ENCODE results near the gene TTC13.
A peak's percentile ranks its signal among the peaks of the same experiment; 100 is the strongest.

Gene TTC13

GRCh38 chr1:230992100-230992774, 13.6 kb upstream of the TTC13 start:
- no peak for DNase-seq

- no peak for DNase-seq
Measured at GRCh38 chr1:230987448-230987847, 8.8 kb upstream of the TTC13 start.

GRCh38 chr1:230986976-230987375, 8.3 kb upstream of the TTC13 start:
- no peak for DNase-seq

- peak; percentile 76 for DNase-seq
Measured at GRCh38 chr1:230985711-230986110, 7.0 kb upstream of the TTC13 start.

GRCh38 chr1:230984622-230985515, 6.2 kb upstream of the TTC13 start:
- DNase-seq = peak; percentile 96

- DNase-seq = no peak
Measured at GRCh38 chr1:230983811-230984210, 5.2 kb upstream of the TTC13 start.

GRCh38 chr1:230982696-230983095, 4.0 kb upstream of the TTC13 start:
- no peak for DNase-seq

- DNase-seq = no peak
Measured at GRCh38 chr1:230979952-230980351, 1.3 kb upstream of the TTC13 start.

GRCh38 chr1:230979389-230979716, 692 bp upstream of the TTC13 start:
- no peak for DNase-seq

- DNase-seq = peak; percentile 80
Measured at GRCh38 chr1:230977761-230978490, 735 bp downstream of the TTC13 start.

GRCh38 chr1:230976825-230977747, 1.6 kb downstream of the TTC13 start:
- DNase-seq = no peak

GRCh38 chr1:230976360-230976759, 2.3 kb downstream of the TTC13 start:
- DNase-seq = no peak

GRCh38 chr1:230975636-230976035, 3.0 kb downstream of the TTC13 start:
- peak; percentile 62 for DNase-seq

- DNase-seq = peak; percentile 42
Measured at GRCh38 chr1:230972855-230973271, 5.8 kb downstream of the TTC13 start.

GRCh38 chr1:230971771-230972170, 6.9 kb downstream of the TTC13 start:
- DNase-seq = no peak

GRCh38 chr1:230970432-230970831, 8.2 kb downstream of the TTC13 start:
- no peak for DNase-seq

- DNase-seq = no peak
Measured at GRCh38 chr1:230966358-230966873, 12.2 kb downstream of the TTC13 start.

- no peak for DNase-seq
Measured at GRCh38 chr1:230965535-230965934, 13.1 kb downstream of the TTC13 start.

GRCh38 chr1:230964896-230965295, 13.8 kb downstream of the TTC13 start:
- no peak for DNase-seq

- no peak for DNase-seq
Measured at GRCh38 chr1:230958370-230958769, 20.3 kb downstream of the TTC13 start.

GRCh38 chr1:230957580-230957989, 21.1 kb downstream of the TTC13 start:
- DNase-seq = no peak

GRCh38 chr1:230950404-230950803, 28.3 kb downstream of the TTC13 start:
- DNase-seq = no peak

Measured in hematopoietic multipotent progenitor cell treated with erythropoietin and hydrocortisone succinate and interleukin-3 and kit ligand, for 8 days (in vitro differentiated cells).